Osteoblast (primary cell): ENCODE measurements around the gene EXD3. TPM values are rescaled to one million over a fixed set of nuclear protein-coding genes. Genes with fewer than 3 reads are reported as not detected.

ENCODE experiments used
- DNase-seq: peaks from one replicate; pipeline ENCODE4 v3.0.0; 2011; ENCODE audit warnings: low spot score, mixed read lengths; ENCODE audit not compliant: insufficient read length; ENCODE audit errors: missing footprints
- H2AFZ ChIP-seq: 2 replicates; pipeline ENCODE4 v1.6.0; 2011; ENCODE audit warnings: mild to moderate bottlenecking, low read length
- H3K27ac ChIP-seq: 2 replicates; pipeline ENCODE4 v1.5.1; 2011; ENCODE audit warnings: mild to moderate bottlenecking, low read depth, low read length, moderate library complexity
- H3K27me3 ChIP-seq: 2 replicates; pipeline ENCODE4 v1.6.0; 2012; ENCODE audit warnings: mild to moderate bottlenecking, control low read depth, inconsistent platforms, low read length, moderate library complexity; ENCODE audit not compliant: insufficient read depth
- H3K36me3 ChIP-seq: 2 replicates; pipeline ENCODE4 v1.5.1; 2011; ENCODE audit warnings: mild to moderate bottlenecking, low read length, control low read depth, moderate library complexity; ENCODE audit not compliant: insufficient read depth
- H3K4me1 ChIP-seq: 2 replicates; pipeline ENCODE4 v1.5.1; 2011; ENCODE audit warnings: mild to moderate bottlenecking, low read length, control low read depth, moderate library complexity; ENCODE audit not compliant: insufficient read depth
- H3K4me2 ChIP-seq: 2 replicates; pipeline ENCODE4 v1.6.0; 2011; ENCODE audit warnings: mild to moderate bottlenecking, low read length; ENCODE audit not compliant: insufficient read depth
- H3K4me3 ChIP-seq: fragments of 200-600 bp; sonication (generic); 3 replicates; pipeline ENCODE4 v1.5.1; 2012; ENCODE audit warnings: mild to moderate bottlenecking, low read length, inconsistent platforms; ENCODE audit not compliant: insufficient read depth
- H3K79me2 ChIP-seq: 2 replicates; pipeline ENCODE4 v1.6.0; 2012; ENCODE audit warnings: mild to moderate bottlenecking, low read length, control low read depth, inconsistent platforms; ENCODE audit not compliant: insufficient read depth
- H3K9me3 ChIP-seq: 2 replicates; pipeline ENCODE4 v1.5.1; 2011; ENCODE audit warnings: low read depth, low read length, control low read depth
- H4K20me1 ChIP-seq: 2 replicates; pipeline ENCODE4 v1.6.0; 2012; ENCODE audit warnings: mild to moderate bottlenecking, low read length, control low read depth; ENCODE audit not compliant: insufficient read depth
- CTCF ChIP-seq: IDR thresholded peaks from 2 replicates; pipeline ENCODE4 v1.5.1; 2011; ENCODE audit warnings: mild to moderate bottlenecking, low read depth, low read length, moderate library complexity; ENCODE audit errors: extremely low read depth
- total RNA-seq: library from RNA; depleted of rRNA; stranded (reverse); fragments of >200 nt; gene quantifications from 2 replicates; pipeline ENCODE4 v1.2.3, GENCODE V29; 2012

EXD3 gene
- total RNA-seq, 1 donor: 7.6 TPM

- Histone ChIP-seq H4K20me1 (peaks cover 22% of the 10 kb centered on the region), H3K4me3 (peak overlapping the region; percentile 70)
- TF ChIP-seq CTCF: no peak
Observed at GRCh38 chr9:137406085-137406760, 16.7 kb downstream of the EXD3 start.

GRCh38 chr9:137405677-137406081 is 17.3 kb downstream of the EXD3 start:
- H3K4me1 ChIP-seq: peaks cover 10% of the 10 kb centered on the region
- no peak overlapping the region for H3K4me3 ChIP-seq
- H4K20me1 ChIP-seq: peaks cover 20% of the 10 kb centered on the region
- H3K9me3 ChIP-seq: no peaks in the 10 kb centered on the region
- no peaks in the 10 kb centered on the region for H3K79me2 ChIP-seq
- H3K36me3 ChIP-seq: no peaks in the 10 kb centered on the region
- no peak for DNase-seq
- no peak for TF ChIP-seq CTCF
- H2AFZ ChIP-seq: no peak overlapping the region
- H3K27ac ChIP-seq: no peak overlapping the region
- no peaks in the 10 kb centered on the region for H3K27me3 ChIP-seq
- no peak overlapping the region for H3K4me2 ChIP-seq

More at GRCh38 chr9:137406085-137406760, 16.7 kb downstream of the EXD3 start:
- H3K4me1 ChIP-seq: peaks cover 15% of the 10 kb centered on the region
- no peaks in the 10 kb centered on the region for H3K27me3 ChIP-seq
- peak overlapping the region; percentile 84 for H3K4me2 ChIP-seq
- no peaks in the 10 kb centered on the region for H3K9me3 ChIP-seq
- no peaks in the 10 kb centered on the region for H3K36me3 ChIP-seq
- no peak overlapping the region for H3K27ac ChIP-seq
- DNase-seq: no peak
- H3K79me2 ChIP-seq: no peaks in the 10 kb centered on the region
- H2AFZ ChIP-seq: no peak overlapping the region

GRCh38 chr9:137404961-137405567 is 17.9 kb downstream of the EXD3 start:
- Histone ChIP-seq H3K4me2 (no peak overlapping the region), H2AFZ (no peak overlapping the region), H3K27ac (no peak overlapping the region), H3K9me3 (no peaks in the 10 kb centered on the region), H3K27me3 (no peaks in the 10 kb centered on the region), H4K20me1 (peaks cover 20% of the 10 kb centered on the region), H3K79me2 (no peaks in the 10 kb centered on the region), H3K4me1 (peaks cover 10% of the 10 kb centered on the region), H3K36me3 (no peaks in the 10 kb centered on the region), H3K4me3 (no peak overlapping the region)
- DNase-seq: no peak
- TF ChIP-seq CTCF: no peak

GRCh38 chr9:137403269-137403668 is 19.7 kb downstream of the EXD3 start:
- Histone ChIP-seq H3K4me3 (no peak overlapping the region), H3K27ac (no peak overlapping the region), H3K4me1 (peaks cover 10% of the 10 kb centered on the region), H2AFZ (no peak overlapping the region), H3K36me3 (no peaks in the 10 kb centered on the region), H3K27me3 (no peaks in the 10 kb centered on the region), H3K79me2 (no peaks in the 10 kb centered on the region), H4K20me1 (peaks cover 17% of the 10 kb centered on the region), H3K4me2 (no peak overlapping the region), H3K9me3 (no peaks in the 10 kb centered on the region)
- TF ChIP-seq CTCF: no peak
- DNase-seq: no peak
